ENCODE measurements around the gene KRTAP12-4.

GRCh38 chr21:44616591-44616926 lies 37.9 kb downstream of the KRTAP12-4 start:
- TF ChIP-seq CTCF (IDR thresholded peaks at IDR 0.05) (no peak), ZFX (IDR thresholded peaks at IDR 0.05; ENCODE audit: borderline replicate concordance) (no peak)
